Activated T-helper 2 cell treated with anti-CD3 and anti-CD28 coated beads, Interferon-gamma antibody, Interleukin-2, Interleukin-4, amounts not matched to agents 10 μg/mL and 5 μg/mL and 100 μg/mL, durations not matched to agents 14 hours and 24 hours and 36 hours (primary cell): ENCODE measurements around the gene LTBP4. TPM values are rescaled to one million over a fixed set of nuclear protein-coding genes. Genes with fewer than 3 reads are reported as not detected.

Source experiments
- DNase-seq: peaks from one replicate; pipeline ENCODE4 v3.0.0; 2021; ENCODE audit warnings: low spot score
- H3K27ac Mint-ChIP-seq: one replicate; pipeline ENCODE4 v1.8.0; 2021; ENCODE audit warnings: mixed read lengths
- H3K27me3 Mint-ChIP-seq: one replicate; pipeline ENCODE4 v1.8.0; 2021; ENCODE audit warnings: low read depth, mixed read lengths
- H3K36me3 Mint-ChIP-seq: one replicate; pipeline ENCODE4 v1.8.0; 2021; ENCODE audit warnings: low read depth, mixed read lengths
- H3K4me1 Mint-ChIP-seq: one replicate; pipeline ENCODE4 v1.8.0; 2021; ENCODE audit warnings: low read depth, mixed read lengths
- H3K4me3 Mint-ChIP-seq: one replicate; pipeline ENCODE4 v1.8.0; 2021; ENCODE audit warnings: low read depth, mild to moderate bottlenecking, moderate library complexity, mixed read lengths
- H3K9me3 Mint-ChIP-seq: one replicate; pipeline ENCODE4 v1.8.0; 2021; ENCODE audit warnings: mixed read lengths
- intact Hi-C: fragments of 100-400 bp; cut with micrococcal nuclease; formaldehyde crosslinking; loops from one replicate; pipeline ENCODE4 v1.15.1; 2023
- total RNA-seq: library from RNA; stranded (reverse); gene quantifications from 2 replicates; pipeline ENCODE4 v1.2.3, GENCODE V29; 2022

Gene LTBP4
- total RNA-seq, 1 donor from 2014 or later, result 104 TPM

DNA sequence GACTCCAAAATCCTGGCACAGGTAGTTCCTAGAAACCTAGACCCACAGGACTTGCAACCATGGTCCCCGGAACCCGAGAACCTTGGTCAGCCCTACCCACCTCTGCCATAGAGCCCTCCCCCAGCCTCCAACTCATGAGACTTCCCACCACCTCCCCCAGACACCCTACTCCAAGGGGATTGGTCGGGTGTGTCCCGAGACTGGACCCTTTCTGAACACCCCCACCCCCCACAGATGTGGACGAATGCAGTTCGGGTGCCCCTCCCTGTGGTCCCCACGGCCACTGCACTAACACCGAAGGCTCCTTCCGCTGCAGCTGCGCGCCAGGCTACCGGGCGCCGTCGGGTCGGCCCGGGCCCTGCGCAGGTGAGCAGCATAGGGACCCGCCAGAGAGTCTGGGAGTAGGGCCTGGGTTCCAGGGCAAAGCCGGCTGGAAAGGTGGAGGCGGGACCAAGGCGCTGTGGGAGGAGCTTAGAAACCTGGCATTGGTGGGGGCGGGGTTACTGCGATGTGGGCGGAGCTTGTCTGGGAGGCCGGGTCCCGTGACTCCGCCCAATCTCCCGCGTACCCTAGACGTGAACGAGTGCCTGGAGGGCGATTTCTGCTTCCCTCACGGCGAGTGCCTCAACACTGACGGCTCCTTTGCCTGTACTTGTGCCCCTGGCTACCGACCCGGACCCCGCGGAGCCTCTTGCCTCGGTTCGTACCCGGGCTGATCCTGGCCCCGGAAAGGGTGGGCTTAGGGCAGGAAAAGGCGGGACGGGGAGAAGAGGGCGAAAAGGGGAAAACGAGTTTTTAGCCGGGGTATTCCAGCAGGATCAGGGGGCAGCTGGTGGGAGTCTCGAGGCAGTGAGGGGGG is 11.9 kb downstream of the LTBP4 start:
- Mint-ChIP-seq H3K9me3 (no peaks in the 10 kb centered on the region), H3K36me3 (peaks cover 13% of the 10 kb centered on the region), H3K27me3 (no peaks in the 10 kb centered on the region), H3K4me1 (peaks cover 38% of the 10 kb centered on the region), H3K4me3 (peak overlapping the region; percentile 98), H3K27ac (peak overlapping the region; percentile 99)
- DNase-seq, result peak; percentile 68
- intact Hi-C loops, result loop anchor here (5.0 to 10.0 kb wide), 3 partner anchors 146 to 652 kb away; partner anchors contain the start of genes BLVRB, EGLN2, HNRNPUL1 and SPTBN4

DNA sequence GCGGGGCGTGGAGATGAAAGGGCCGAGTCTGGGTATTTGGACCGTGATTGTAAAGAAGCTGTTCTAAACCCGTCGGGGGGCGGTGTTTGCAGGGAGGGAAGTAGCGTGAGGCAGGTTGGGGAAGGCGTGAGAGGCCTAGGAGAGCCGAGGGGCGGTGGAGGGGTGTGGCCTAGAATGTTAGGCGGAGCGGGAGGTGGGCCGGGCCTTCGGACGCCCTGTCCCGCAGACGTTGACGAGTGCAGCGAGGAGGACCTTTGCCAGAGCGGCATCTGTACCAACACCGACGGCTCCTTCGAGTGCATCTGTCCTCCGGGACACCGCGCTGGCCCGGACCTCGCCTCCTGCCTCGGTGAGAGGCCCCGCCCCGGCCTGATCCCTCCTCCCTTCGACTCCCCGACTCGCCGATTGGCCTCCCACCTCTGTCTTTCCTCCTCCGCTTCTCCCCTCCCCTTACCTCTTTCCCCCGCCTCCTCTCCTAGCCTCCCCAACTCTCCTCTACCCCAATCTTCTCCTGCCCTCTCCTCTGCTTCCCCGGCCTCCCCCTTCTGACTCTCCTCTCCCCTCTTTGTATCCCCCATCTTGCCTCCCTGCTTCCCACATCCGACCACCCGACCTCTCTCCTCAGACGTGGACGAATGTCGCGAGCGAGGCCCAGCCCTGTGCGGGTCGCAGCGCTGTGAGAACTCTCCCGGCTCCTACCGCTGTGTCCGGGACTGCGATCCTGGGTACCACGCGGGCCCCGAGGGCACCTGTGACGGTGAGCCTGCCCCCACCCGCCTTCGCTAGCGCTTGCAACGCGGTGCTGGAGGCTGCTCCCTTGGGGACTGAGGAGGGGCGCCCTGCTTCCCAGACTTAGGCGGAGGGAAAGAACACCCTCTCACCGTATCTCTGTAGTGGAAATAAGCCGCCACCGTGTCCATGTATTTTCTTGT is 12.8 kb downstream of the LTBP4 start:
- no peaks in the 10 kb centered on the region for H3K9me3 Mint-ChIP-seq
- peaks cover 13% of the 10 kb centered on the region for H3K36me3 Mint-ChIP-seq
- peak; percentile 83 for DNase-seq
- peak overlapping the region; percentile 98 for H3K4me3 Mint-ChIP-seq
- intact Hi-C loops, result loop anchor here (2.0 to 10.0 kb wide), 5 partner anchors 103 to 651 kb away; partner anchors contain the start of genes BLVRB, COQ8B, EGLN2 and HNRNPUL1
- H3K27me3 Mint-ChIP-seq, result no peaks in the 10 kb centered on the region
- H3K27ac Mint-ChIP-seq, result peak overlapping the region; percentile 99
- peaks cover 35% of the 10 kb centered on the region for H3K4me1 Mint-ChIP-seq

DNA sequence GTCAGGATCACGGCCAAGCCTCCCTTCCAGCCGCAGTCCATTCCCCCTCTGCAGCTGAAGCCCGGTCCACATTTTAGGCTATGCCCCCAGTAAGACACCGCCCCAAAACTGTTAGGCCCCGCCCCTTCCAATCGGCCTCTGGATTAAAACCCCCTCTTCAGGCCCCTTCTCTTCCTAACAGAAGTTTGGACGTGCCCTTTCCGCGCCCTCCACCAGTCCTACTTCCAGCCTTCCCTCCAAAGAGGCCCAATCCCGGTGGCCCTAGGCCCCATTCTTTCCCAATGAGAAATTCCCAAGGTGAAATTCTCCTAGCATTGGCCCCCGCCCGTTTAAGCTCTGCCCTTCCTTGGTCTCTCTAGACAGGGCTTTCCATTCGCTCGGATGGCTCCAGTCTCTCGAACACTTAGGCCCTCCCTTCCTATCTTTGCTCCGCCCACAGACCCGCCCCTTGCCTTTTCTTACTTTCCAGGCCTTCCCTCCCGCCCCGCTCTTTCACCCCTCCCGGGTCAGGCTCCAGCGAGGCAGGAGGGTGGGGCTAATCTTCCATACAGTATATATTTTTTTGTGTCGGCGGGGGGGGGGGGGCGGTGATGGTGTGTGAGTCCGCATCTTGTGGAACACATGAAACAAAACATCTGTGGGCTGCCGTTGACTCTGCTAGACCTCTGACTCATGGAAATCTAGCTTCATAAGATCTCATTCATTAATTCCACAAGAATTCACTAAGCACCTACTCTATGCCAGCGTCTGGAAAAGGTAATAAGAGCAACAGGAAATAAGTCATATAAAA is 13.6 kb downstream of the LTBP4 start:
- H3K4me3 Mint-ChIP-seq, result peak overlapping the region; percentile 98
- peak overlapping the region; percentile 99 for H3K27ac Mint-ChIP-seq
- peak; percentile 73 for DNase-seq
- no peaks in the 10 kb centered on the region for H3K27me3 Mint-ChIP-seq
- peaks cover 32% of the 10 kb centered on the region for H3K4me1 Mint-ChIP-seq
- intact Hi-C loops, result loop anchor here (1.0 to 10.0 kb wide), 6 partner anchors 11 to 650 kb away; partner anchors contain the start of genes BLVRB, COQ8B, EGLN2 and HNRNPUL1
- peaks cover 21% of the 10 kb centered on the region for H3K36me3 Mint-ChIP-seq
- H3K9me3 Mint-ChIP-seq, result no peaks in the 10 kb centered on the region

DNA sequence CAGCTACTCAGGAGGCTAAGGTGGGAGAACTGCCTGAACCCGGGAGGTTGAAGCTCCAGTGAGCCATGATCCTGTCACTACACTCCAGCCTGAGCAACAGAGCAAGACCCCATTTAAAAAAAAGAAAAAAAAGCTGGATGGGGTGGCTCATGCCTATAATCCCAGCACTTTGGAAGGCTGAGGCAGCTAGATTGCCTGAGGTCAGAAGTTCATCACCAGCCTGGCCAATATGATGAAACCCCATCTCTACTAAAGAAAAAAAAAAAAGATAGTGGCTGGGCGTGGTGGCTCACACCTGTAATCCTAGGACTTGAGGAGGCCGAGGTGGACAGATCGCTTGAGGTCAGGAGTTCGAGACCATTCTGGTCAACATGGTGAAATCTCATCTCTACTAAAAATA is 15.0 kb downstream of the LTBP4 start:
- peaks cover 25% of the 10 kb centered on the region for H3K36me3 Mint-ChIP-seq
- no peak overlapping the region for H3K4me3 Mint-ChIP-seq
- intact Hi-C loops, result loop anchor here (10.0 kb wide), 1 partner anchor 649 kb away; the partner anchor contains the start of gene HNRNPUL1
- peaks cover 23% of the 10 kb centered on the region for H3K4me1 Mint-ChIP-seq
- H3K27me3 Mint-ChIP-seq, result no peaks in the 10 kb centered on the region
- no peak for DNase-seq
- H3K27ac Mint-ChIP-seq, result peak overlapping the region; percentile 99
- H3K9me3 Mint-ChIP-seq, result no peaks in the 10 kb centered on the region

DNA sequence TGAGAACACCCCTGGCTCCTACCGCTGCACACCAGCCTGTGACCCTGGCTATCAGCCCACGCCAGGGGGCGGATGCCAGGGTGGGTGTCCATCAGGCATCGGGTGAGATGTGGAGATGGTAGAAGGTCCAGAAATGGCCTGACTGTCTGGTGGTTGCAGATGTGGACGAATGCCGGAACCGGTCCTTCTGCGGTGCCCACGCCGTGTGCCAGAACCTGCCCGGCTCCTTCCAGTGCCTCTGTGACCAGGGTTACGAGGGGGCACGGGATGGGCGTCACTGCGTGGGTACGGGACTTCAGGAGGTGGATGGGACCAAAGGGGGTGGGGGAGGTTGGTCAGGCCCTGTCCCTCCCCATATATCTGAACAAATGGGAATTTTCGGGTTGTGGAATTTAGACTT is 15.8 kb downstream of the LTBP4 start:
- no peaks in the 10 kb centered on the region for H3K27me3 Mint-ChIP-seq
- intact Hi-C loops, result loop anchor here (10.0 kb wide), 1 partner anchor 648 kb away; the partner anchor contains the start of gene HNRNPUL1
- H3K9me3 Mint-ChIP-seq, result no peaks in the 10 kb centered on the region
- DNase-seq, result no peak
- H3K27ac Mint-ChIP-seq, result no peak overlapping the region
- H3K4me3 Mint-ChIP-seq, result no peak overlapping the region
- H3K36me3 Mint-ChIP-seq, result peaks cover 33% of the 10 kb centered on the region
- H3K4me1 Mint-ChIP-seq, result peaks cover 20% of the 10 kb centered on the region

DNA sequence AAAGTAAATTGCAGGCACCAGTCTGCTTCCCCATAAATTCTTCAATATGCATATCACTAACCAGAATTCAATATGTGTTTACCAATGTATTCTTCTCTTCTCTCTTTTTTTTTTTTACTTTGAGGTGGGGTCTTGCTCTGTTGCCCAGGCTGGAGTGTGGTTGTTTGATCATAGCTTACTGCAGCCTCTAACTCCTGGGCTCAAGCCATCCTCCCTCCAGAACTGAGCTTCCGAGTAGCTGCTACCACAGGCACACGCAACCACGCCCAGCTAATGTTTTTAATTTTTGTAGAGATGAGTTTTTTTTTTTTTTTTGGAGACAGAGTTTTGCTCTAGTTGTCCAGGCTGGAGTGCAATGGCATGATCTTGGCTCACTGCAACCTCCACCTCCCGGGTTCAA is 16.8 kb downstream of the LTBP4 start:
- Mint-ChIP-seq H3K36me3 (peaks cover 40% of the 10 kb centered on the region), H3K27ac (no peak overlapping the region), H3K27me3 (no peaks in the 10 kb centered on the region), H3K4me3 (no peak overlapping the region), H3K9me3 (no peaks in the 10 kb centered on the region), H3K4me1 (peaks cover 15% of the 10 kb centered on the region)
- DNase-seq, result no peak
- intact Hi-C loops, result loop anchor here (10.0 kb wide), 1 partner anchor 647 kb away; the partner anchor contains the start of gene HNRNPUL1

DNA sequence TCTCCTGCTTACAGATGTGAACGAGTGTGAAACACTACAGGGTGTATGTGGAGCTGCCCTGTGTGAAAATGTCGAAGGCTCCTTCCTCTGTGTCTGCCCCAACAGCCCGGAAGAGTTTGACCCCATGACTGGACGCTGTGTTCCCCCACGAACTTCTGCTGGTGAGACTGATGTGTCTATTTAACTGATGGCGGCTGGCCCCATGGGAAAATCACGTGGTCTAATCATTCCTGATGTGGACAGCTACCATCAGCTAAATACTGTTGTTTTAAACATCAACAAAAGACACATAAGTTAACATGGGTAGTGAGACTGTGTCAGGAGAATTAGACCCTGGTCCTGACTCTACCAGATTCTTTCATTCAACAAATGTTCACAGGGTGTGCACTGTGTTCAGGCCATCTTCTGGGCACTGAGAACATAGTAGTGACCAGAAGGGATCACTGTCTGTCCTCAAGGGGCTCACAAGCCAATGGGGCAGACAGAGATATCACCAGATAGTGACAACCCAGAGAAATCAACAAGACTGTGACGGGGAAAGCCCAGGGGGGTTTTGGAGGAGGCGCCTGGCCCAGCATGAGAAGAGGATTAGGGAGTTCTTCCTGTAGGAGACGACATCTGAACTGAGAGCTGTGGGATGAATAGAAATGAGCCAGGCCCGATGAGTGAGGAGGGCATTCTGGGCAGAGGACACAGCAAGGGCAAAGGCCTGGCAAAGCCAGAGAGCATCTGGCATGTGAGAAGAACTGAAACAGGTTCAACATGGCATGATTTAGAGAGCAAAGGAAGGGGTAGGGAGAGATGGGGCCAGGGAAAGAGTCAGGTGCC is 18.4 kb downstream of the LTBP4 start:
- no peak for DNase-seq
- Mint-ChIP-seq H3K4me1 (peaks cover 16% of the 10 kb centered on the region), H3K9me3 (no peaks in the 10 kb centered on the region), H3K27me3 (no peaks in the 10 kb centered on the region), H3K4me3 (no peak overlapping the region), H3K27ac (peak overlapping the region; percentile 49), H3K36me3 (peaks cover 46% of the 10 kb centered on the region)
- intact Hi-C loops, result loop anchor here (10.0 kb wide), 1 partner anchor 645 kb away; the partner anchor contains the start of gene HNRNPUL1

DNA sequence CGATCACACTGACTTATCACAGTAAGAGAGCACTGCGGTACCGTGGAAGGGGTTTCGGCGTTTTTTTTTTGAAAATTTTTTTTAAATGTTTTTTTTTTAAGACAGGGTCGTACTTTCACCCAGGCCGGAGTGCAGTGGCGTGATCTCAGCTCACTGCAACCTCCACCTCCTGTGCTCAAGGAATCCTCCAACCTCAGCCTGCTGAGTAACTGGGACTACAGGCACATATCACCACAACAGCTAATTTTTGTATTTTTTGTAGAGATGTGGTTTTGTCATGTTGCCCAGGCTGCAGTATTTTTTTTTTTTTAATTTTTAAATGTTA is 19.0 kb downstream of the LTBP4 start:
- peaks cover 51% of the 10 kb centered on the region for H3K36me3 Mint-ChIP-seq

DNA sequence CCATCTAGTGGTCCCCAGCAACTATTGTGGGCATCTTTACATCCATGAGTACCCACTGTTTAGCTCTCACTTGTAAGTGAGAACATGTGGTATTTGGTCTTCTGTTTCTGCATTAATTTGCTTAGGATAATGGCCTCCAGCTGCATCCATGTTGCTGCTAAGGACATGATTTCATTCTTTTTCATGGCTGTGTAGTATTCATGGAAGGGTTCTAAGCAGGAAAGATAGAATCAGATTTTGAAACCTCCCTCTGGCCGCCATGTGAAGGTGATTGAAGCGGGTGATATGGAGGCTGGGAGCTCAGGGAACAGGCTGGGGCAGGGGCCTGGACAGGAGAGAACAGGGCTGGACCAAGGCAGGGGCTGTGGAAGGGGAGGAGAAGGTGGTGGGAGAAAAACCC is 20.1 kb downstream of the LTBP4 start:
- H3K27me3 Mint-ChIP-seq, result no peaks in the 10 kb centered on the region
- no peaks in the 10 kb centered on the region for H3K9me3 Mint-ChIP-seq
- intact Hi-C loops, result no loop called here
- DNase-seq, result no peak
- H3K27ac Mint-ChIP-seq, result no peak overlapping the region
- peaks cover 55% of the 10 kb centered on the region for H3K36me3 Mint-ChIP-seq
- H3K4me1 Mint-ChIP-seq, result peaks cover 15% of the 10 kb centered on the region
- H3K4me3 Mint-ChIP-seq, result no peak overlapping the region

More for the DNA sequence above, 19.0 kb downstream of the LTBP4 start:
- intact Hi-C loops, result no loop called here
- no peak for DNase-seq
- peak overlapping the region; percentile 49 for H3K27ac Mint-ChIP-seq
- no peak overlapping the region for H3K4me3 Mint-ChIP-seq
- peaks cover 12% of the 10 kb centered on the region for H3K4me1 Mint-ChIP-seq
- no peaks in the 10 kb centered on the region for H3K9me3 Mint-ChIP-seq
- H3K27me3 Mint-ChIP-seq, result no peaks in the 10 kb centered on the region

DNA sequence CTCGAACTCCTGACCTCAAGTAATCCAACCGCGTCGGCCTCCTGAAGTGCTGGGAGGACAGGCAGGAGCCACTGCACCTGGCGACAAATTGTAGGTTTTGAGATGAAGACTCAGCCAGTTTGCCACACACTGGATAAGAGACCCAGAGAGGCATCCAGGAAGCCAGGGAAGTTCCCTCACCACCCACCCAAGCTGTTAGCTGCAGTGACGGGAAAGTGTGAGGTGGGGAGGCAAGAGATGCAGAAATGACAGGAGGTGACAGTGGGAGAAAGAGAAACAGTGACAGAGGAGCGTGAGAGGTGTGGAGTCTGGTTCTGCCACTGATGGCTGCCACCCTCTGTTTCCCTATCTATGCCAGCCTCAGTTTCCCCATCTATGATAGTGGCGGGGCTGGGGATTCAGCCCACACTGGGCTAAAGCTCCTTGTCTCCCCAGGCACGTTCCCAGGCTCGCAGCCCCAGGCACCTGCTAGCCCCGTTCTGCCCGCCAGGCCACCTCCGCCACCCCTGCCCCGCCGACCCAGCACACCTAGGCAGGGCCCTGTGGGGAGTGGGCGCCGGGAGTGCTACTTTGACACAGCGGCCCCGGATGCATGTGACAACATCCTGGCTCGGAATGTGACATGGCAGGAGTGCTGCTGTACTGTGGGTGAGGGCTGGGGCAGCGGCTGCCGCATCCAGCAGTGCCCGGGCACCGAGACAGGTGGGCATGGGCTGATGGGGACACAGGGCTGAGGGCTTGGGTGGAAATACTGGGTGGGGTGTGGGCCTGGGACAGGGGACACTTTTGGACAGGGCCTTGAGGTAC is 21.0 kb downstream of the LTBP4 start:
- intact Hi-C loops, result no loop called here
- Mint-ChIP-seq H3K36me3 (peaks cover 58% of the 10 kb centered on the region), H3K27ac (no peak overlapping the region), H3K27me3 (no peaks in the 10 kb centered on the region), H3K9me3 (no peaks in the 10 kb centered on the region), H3K4me1 (peaks cover 16% of the 10 kb centered on the region), H3K4me3 (no peak overlapping the region)
- no peak for DNase-seq

DNA sequence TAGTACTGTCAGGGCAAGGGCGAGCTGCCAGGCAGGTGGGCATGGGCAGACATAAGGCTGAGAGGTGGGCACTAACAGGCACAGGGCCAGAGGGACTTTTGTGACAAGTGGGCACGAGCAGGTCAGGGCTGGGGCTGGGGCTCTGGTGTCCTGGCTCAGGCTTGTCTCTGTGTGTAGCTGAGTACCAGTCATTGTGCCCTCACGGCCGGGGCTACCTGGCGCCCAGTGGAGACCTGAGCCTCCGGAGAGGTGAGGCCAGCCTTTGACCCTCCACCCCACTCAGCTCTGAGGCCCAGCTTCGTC is 21.6 kb downstream of the LTBP4 start:
- no peak overlapping the region for H3K4me3 Mint-ChIP-seq
- peak overlapping the region; percentile 17 for H3K27ac Mint-ChIP-seq
- H3K36me3 Mint-ChIP-seq, result peaks cover 60% of the 10 kb centered on the region
- DNase-seq, result no peak
- no peaks in the 10 kb centered on the region for H3K9me3 Mint-ChIP-seq
- intact Hi-C loops, result no loop called here
- peaks cover 15% of the 10 kb centered on the region for H3K4me1 Mint-ChIP-seq
- no peaks in the 10 kb centered on the region for H3K27me3 Mint-ChIP-seq
